ENCODE results near the gene CD300A. TPM values are rescaled to one million over a fixed set of nuclear protein-coding genes. Genes with fewer than 3 reads are reported as not detected.
A peak's percentile ranks its signal among the peaks of the same experiment; 100 is the strongest.

Gene CD300A
- total RNA-seq, 1 donor from 2014 or later = not detected

DNA sequence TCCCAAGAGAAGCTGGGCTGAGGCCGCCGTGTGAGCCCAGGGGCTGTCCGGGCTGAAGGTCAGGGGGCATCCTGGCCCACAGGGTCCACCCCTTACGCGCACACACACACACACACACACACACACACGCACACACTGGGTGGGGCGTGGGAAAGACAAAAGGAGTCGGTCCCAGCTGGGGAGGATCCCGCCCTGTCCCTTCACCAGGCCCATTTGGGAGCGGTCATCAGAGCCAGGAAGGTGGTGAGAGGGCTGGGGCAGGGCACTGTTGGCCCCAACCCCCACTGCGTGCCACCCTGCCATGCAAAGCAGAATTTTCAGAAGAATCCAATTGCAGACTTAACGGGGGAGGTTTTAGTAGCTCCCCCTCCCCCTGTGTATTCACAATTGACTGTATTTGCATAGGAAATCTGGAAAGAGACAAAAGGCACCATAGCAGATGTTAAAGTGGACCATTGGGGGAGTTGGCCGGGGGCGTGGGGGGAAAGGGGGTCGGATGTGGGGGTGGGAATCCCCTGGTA lies 11.3 kb upstream of the CD300A start:
- DNase-seq (ENCODE audit: low read depth) = no peak
- no peak overlapping the region for H3K4me3 ChIP-seq (ENCODE audit: low read depth, low read length)
- TF ChIP-seq CTCF (conservative IDR thresholded peaks at IDR 0.05; ENCODE audit: low read depth, low read length) = no peak

DNA sequence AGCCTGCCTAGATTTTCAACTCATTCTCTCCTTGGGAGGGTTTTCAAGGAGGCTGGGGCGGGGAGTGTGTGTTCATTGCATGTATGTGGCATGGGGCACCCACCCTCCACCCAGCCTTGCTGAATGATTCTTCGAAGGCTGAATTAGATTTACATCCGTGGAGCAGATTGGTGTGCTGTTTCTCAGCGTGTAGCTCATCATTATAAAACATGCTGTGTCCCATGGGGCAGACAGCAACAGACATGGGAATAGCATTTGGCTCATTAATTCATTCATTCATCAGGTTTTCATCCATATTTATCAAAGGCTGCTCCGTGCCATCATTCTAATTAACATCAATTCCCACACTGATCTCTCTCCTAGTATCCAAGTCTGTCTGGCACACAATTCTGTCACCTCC lies 10.6 kb upstream of the CD300A start:
- TF ChIP-seq CTCF (conservative IDR thresholded peaks at IDR 0.05; ENCODE audit: low read depth, low read length) = no peak
- no peak for DNase-seq (ENCODE audit: low read depth)
- no peak overlapping the region for H3K4me3 ChIP-seq (ENCODE audit: low read depth, low read length)

- TF ChIP-seq CTCF (conservative IDR thresholded peaks at IDR 0.05; ENCODE audit: low read depth, low read length) = peak; percentile 94
- H3K4me3 ChIP-seq (ENCODE audit: low read depth, low read length) = no peak overlapping the region
- no peak for DNase-seq (ENCODE audit: low read depth)
Measured at GRCh38 chr17:74457146-74457819, 9.2 kb upstream of the CD300A start.

DNA sequence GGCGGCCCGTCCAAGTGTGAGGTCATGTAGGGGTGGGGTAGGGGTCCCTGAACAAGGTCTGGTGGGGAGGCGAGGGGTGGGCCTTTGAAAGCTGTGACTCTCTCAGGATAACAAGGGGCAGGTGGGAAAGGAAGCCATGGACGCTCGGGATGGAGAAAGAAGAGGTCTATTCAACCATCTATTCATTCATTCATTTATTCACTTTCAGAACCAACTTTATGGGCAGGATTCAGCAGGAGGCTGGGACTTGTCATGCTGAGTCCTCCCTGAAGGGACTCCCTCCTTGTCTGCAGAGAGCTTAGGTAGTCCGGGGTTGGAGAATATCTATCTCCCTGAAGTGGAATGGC lies 8.6 kb upstream of the CD300A start:
- TF ChIP-seq CTCF (conservative IDR thresholded peaks at IDR 0.05; ENCODE audit: low read depth, low read length) = no peak
- H3K4me3 ChIP-seq (ENCODE audit: low read depth, low read length) = no peak overlapping the region
- no peak for DNase-seq (ENCODE audit: low read depth)

DNA sequence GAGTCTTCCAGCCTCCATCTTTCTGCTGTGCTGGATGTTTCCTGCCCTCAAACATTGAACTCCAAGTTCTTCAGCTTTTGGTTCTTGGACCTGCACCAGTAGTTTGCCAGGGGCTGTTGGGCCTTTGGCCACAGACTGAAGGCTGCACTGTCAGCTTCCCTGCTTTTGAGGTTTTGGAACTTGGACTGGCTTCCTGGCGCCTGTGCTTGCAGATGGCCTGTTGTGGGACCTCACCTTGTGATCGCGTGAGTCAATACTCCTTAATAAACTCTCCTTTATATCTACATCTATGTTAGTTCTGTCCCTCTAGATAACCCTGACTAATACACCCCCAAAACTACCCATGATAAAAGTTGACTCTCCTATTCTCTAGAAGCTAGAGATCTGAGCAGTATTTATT lies 7.6 kb upstream of the CD300A start:
- no peak for TF ChIP-seq CTCF (conservative IDR thresholded peaks at IDR 0.05; ENCODE audit: low read depth, low read length)
- DNase-seq (ENCODE audit: low read depth) = no peak

DNA sequence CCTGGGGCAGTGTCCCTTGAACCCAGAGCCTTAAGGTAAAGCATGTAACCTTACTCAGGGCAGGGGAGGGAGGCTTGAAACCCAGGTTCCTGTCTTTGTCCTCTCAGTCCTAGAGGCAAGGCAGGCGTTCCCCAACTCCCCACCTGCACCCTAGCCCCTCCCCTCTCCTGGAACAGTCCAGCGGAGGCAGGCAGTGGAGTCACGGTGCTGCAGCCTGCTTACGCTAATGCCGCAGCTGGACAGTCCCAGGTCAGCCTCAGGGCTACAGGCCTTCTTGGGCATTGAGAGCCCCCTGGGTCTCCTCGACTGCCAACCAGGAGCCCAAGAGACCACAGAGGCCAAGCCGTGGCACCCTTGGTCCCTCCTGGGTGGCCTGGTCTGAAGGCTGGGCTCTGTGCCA lies 6.8 kb upstream of the CD300A start:
- H3K4me3 ChIP-seq (ENCODE audit: low read depth, low read length) = no peak overlapping the region
- TF ChIP-seq CTCF (conservative IDR thresholded peaks at IDR 0.05; ENCODE audit: low read depth, low read length) = no peak
- no peak for DNase-seq (ENCODE audit: low read depth)

More for the DNA sequence above, 7.6 kb upstream of the CD300A start:
- no peak overlapping the region for H3K4me3 ChIP-seq (ENCODE audit: low read depth, low read length)

GRCh38 chr17:74460241-74460640 lies 6.2 kb upstream of the CD300A start:
- TF ChIP-seq CTCF (conservative IDR thresholded peaks at IDR 0.05; ENCODE audit: low read depth, low read length) = peak; percentile 25
- H3K4me3 ChIP-seq (ENCODE audit: low read depth, low read length) = no peak overlapping the region
- DNase-seq (ENCODE audit: low read depth) = no peak

All from epithelial cell of proximal tubule (primary cell).